ENCODE measurements around the gene CYP4F3.
"Not testable (repeated sequence)": the region's sequence is repeated elsewhere in the genome, so short reads cannot be mapped to it uniquely, and the experiment has no call there.

Gene CYP4F3

DNA sequence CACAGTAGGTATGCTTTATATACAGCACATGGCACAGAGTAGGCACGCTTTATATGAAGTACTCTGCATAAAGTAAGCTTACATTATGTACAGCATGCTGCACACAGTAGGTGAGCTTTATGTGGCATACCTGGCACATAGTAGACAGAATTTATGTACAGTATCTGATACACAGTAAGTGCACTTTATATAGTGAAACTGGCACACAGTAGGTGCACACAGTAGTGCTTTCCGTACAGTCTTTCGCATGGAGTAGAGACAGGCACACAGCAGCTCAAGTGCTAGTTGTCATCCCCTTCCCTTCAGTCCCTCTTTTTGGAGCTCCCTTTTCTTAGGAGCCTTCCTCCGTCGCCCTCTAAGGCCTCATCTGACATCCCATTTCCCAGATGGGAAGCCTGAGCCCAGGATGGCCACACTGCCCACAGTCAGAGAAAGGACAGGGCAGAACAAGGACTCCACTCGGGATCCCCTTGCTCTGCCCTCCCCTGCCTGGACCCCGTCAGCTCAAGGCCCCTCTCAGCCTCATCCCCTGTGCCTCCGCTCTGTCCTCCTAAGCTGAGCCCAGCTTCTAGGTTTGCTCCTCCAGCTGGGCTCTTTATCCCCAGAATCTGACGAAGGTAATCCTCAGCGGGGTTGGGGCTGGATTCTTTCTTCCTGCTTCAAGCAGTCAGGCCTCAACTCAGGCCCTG is 31.3 kb downstream of the CYP4F3 start:
- DNase-seq = no peak

- no peak for DNase-seq
Observed at GRCh38 chr19:15672580-15673175, 32.0 kb downstream of the CYP4F3 start, which contains the start of gene CYP4F12. Gene CYP4F12 (plus strand): TSS chr19:15673087. CDS start chr19:15673530, 443 bp downstream.

GRCh38 chr19:15673176-15673654 is 32.5 kb downstream of the CYP4F3 start:
- no peak for DNase-seq

DNA sequence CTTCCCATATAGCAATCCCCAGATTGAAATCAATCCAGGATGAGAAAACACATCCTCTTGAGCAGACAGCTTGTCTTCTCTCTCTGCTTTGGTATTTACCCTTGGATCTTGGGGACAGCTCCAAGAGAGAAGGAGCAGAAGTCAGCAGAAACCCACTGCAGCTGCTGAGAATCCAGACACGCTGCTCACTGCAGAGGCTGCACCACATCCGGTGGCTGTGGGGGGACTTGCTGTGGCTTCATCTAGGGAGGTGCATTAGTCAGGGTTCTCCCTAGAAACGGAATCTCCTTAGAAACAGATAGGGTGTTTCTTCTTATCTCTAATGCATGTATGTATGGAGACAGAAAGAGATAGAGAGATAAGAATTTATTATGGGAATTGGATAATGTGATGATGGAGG is 34.9 kb downstream of the CYP4F3 start:
- DNase-seq = no peak

GRCh38 chr19:15679089-15679488 is 38.4 kb downstream of the CYP4F3 start:
- DNase-seq = no peak

DNA sequence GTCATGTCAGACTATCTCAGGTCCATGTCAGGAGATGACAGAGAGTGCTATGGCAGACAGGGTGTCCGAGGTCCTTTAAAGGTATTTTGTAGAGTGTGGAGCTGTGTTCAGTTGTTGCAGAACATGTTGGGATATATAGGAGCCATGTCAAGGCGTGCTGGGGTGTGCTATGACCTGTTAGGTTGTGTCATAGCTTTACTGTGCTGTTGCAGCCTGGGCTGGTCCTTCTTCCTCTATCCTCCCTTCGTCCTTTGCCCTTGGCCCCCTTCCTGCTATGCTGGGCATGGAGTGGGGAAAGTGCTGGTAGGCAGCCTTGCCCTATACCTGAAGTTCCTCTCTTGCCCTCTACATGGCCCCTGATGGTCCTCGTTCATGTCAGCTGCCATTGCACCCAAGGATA is 39.2 kb downstream of the CYP4F3 start:
- DNase-seq = not testable (repeated sequence)

- DNase-seq = no peak
Observed at GRCh38 chr19:15680478-15681322, 40.0 kb downstream of the CYP4F3 start.

DNA sequence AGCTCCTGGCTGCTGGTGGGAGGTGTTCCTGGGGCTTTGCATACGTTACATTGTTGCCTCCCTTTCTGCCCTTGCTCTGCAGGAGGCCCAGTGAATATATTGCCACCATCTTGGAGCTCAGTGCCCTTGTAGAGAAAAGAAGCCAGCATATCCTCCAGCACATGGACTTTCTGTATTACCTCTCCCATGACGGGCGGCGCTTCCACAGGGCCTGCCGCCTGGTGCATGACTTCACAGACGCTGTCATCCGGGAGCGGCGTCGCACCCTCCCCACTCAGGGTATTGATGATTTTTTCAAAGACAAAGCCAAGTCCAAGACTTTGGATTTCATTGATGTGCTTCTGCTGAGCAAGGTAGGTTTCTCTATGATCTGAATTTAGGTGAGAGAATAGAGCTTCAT is 42.7 kb downstream of the CYP4F3 start:
- no peak for DNase-seq

GRCh38 chr19:15684828-15685227 is 44.1 kb downstream of the CYP4F3 start:
- no peak for DNase-seq

DNA sequence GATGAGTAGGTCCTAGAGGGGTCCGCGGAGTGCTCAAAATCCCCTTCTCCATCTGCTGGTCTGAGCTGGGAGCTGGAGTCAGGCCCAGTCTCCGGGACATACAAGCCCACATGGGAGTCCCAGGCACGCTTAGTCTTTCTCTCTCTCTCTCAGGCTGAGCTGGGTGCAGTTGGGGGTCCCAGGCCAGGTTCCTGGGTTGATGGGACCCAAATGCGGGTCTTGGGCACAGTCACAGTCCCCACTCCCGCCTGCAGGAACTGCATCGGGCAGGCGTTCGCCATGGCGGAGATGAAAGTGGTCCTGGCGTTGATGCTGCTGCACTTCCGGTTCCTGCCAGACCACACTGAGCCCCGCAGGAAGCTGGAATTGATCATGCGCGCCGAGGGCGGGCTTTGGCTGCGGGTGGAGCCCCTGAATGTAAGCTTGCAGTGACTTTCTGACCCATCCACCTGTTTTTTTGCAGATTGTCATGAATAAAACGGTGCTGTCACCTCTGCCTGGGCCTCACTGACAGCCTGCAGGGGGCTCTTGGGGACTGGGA is 56.0 kb downstream of the CYP4F3 start:
- DNase-seq = no peak

GRCh38 chr19:15701757-15702533 is 61.2 kb downstream of the CYP4F3 start:
- DNase-seq = no peak

DNA sequence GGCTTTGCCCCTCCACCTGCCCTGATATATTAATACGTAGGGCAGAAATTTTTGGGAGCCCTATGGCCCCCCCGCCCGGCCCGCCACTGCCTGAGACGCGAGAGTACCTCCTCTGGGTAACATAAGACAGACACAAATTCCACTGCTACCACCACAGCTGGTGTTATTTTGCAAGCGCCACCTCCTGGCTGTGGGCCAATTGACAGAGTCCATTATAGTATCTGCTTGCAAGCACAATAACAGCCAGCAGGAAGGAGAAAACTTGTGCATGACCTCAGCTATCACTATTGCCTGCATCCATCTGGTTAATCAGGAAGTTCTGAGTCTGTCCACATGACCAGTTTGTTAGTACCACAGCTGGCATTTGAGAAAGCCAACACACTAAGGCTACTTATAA is 61.8 kb downstream of the CYP4F3 start:
- no peak for DNase-seq

Data from NCI-H1048 (cell line).